DOHH2 (cell line): ENCODE measurements around the gene NEK7.

Experiments used
- H3F3A ChIP-seq: fragments of 200-600 bp; sonication (generic), shearing (Covaris generic); 2 replicates; pipeline ENCODE4 v1.6.0; 2016; ENCODE audit warnings: antibody characterized with exemption, mild to moderate bottlenecking; ENCODE audit not compliant: control insufficient read depth, insufficient read depth
- H3K27ac ChIP-seq: fragments of 200-600 bp; sonication (generic); 2 replicates; pipeline ENCODE4 v1.5.1; 2014; ENCODE audit warnings: low read depth, mild to moderate bottlenecking, low read length, moderate library complexity
- H3K27me3 ChIP-seq: fragments of 200-600 bp; sonication (generic); 2 replicates; pipeline ENCODE4 v1.6.1; 2014; ENCODE audit warnings: mild to moderate bottlenecking, low read length, mixed read lengths; ENCODE audit not compliant: control insufficient read depth
- H3K36me3 ChIP-seq: fragments of 200-600 bp; sonication (generic); 2 replicates; pipeline ENCODE4 v1.6.1; 2014; ENCODE audit warnings: mild to moderate bottlenecking, low read length, moderate library complexity, mixed read lengths; ENCODE audit not compliant: control insufficient read depth
- H3K4me1 ChIP-seq: fragments of 200-600 bp; sonication (generic); 2 replicates; pipeline ENCODE4 v1.6.1; 2014; ENCODE audit warnings: mild to moderate bottlenecking, low read length, mixed read lengths; ENCODE audit not compliant: control insufficient read depth
- H3K4me2 ChIP-seq: fragments of 200-600 bp; sonication (generic); 2 replicates; pipeline ENCODE4 v1.6.0; 2014; ENCODE audit warnings: mild to moderate bottlenecking, low read length, moderate library complexity
- H3K4me3 ChIP-seq: fragments of 200-600 bp; sonication (generic); 2 replicates; pipeline ENCODE4 v1.5.1; 2014; ENCODE audit warnings: mild to moderate bottlenecking, low read length, mixed read lengths
- H3K79me2 ChIP-seq: fragments of 200-600 bp; sonication (generic); 2 replicates; pipeline ENCODE4 v1.6.1; 2014; ENCODE audit warnings: mild to moderate bottlenecking, low read length, mixed read lengths; ENCODE audit not compliant: control insufficient read depth
- H3K9me2 ChIP-seq: fragments of 200-600 bp; sonication (generic); replicated peaks from 2 replicates; pipeline ENCODE4 v1.6.1; 2014; ENCODE audit warnings: mild to moderate bottlenecking, low read length, mixed read lengths; ENCODE audit not compliant: control insufficient read depth
- H3K9me3 ChIP-seq: fragments of 200-600 bp; sonication (generic); 2 replicates; pipeline ENCODE4 v1.6.1; 2014; ENCODE audit warnings: antibody characterized with exemption, low read length, mixed read lengths; ENCODE audit not compliant: control insufficient read depth, insufficient read depth
- H4K20me1 ChIP-seq: fragments of 200-600 bp; sonication (generic); 2 replicates; pipeline ENCODE4 v1.6.0; 2014; ENCODE audit warnings: low read depth, mild to moderate bottlenecking, antibody characterized with exemption, low read length, moderate library complexity; ENCODE audit not compliant: control insufficient read depth, insufficient read depth
- EZH2phosphoT487 ChIP-seq: fragments of 200-600 bp; sonication (generic); IDR thresholded peaks from 2 replicates; pipeline ENCODE4 v1.6.1; 2017; ENCODE audit warnings: borderline replicate concordance, mild to moderate bottlenecking, antibody characterized with exemption, low read length, moderate library complexity, mixed read lengths
- TF ChIP-seq, protein P1 (sequence below): fragments of 200-600 bp; sonication (generic); IDR thresholded peaks from one replicate; pipeline ENCODE4 v1.5.1; 2014; ENCODE audit warnings: antibody characterized with exemption, mild to moderate bottlenecking, low read depth, low read length; ENCODE audit not compliant: poor library complexity, severe bottlenecking

Gene NEK7

DNA sequence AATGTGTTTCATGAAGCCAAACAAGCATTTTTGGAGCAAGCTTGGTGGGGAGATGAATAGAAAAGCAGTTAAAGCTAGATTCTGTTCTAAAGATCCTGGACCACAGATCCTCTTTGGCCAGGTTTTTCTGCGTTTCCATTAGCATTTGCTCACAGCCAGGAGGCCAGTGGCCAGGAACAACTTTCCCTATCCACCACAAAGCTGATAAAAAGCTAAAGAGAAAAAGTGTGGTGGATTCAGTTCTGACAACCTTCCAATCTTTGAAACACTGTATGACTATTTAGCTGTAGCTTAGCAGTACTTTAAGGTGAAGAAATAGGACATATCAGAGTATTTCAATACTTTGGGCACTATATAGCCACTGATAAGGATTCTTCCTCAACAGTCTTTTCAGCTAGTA lies 3.0 kb upstream of the NEK7 start:
- peaks cover 8% of the 10 kb centered on the region for H3F3A ChIP-seq

DNA sequence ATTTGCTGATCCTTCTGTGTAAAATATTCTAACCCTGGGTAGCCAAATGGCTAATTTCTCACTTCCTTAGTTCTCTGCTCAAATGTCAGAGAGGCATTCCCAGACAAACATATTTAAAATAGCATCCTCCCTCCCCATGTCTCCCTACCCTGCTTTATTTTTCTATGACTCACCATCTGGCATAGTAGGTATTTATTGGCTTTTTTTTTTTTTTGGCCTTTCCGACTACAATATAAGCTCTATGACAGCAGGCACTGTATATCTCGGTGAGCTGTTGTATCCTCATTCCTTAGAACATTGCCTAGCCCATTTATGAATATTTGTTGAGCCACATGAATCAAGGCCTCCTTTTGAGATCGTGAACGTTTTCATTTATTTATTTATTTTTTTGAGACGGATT lies 1.5 kb upstream of the NEK7 start:
- Histone ChIP-seq H3K79me2 (peaks cover 31% of the 10 kb centered on the region), H3K9me2 (no peaks in the 10 kb centered on the region), H3K4me2 (no peak overlapping the region), H3K27me3 (no peaks in the 10 kb centered on the region), H3K4me3 (no peak overlapping the region), H3K27ac (no peak overlapping the region), H3K9me3 (no peaks in the 10 kb centered on the region), H3F3A (peaks cover 8% of the 10 kb centered on the region), H4K20me1 (no peaks in the 10 kb centered on the region), H3K4me1 (peaks cover 24% of the 10 kb centered on the region), H3K36me3 (no peaks in the 10 kb centered on the region)
- no peak for TF ChIP-seq EZH2phosphoT487
- TF ChIP-seq, protein P1, sequence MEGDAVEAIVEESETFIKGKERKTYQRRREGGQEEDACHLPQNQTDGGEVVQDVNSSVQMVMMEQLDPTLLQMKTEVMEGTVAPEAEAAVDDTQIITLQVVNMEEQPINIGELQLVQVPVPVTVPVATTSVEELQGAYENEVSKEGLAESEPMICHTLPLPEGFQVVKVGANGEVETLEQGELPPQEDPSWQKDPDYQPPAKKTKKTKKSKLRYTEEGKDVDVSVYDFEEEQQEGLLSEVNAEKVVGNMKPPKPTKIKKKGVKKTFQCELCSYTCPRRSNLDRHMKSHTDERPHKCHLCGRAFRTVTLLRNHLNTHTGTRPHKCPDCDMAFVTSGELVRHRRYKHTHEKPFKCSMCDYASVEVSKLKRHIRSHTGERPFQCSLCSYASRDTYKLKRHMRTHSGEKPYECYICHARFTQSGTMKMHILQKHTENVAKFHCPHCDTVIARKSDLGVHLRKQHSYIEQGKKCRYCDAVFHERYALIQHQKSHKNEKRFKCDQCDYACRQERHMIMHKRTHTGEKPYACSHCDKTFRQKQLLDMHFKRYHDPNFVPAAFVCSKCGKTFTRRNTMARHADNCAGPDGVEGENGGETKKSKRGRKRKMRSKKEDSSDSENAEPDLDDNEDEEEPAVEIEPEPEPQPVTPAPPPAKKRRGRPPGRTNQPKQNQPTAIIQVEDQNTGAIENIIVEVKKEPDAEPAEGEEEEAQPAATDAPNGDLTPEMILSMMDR = no peak

More for the DNA sequence above, 3.0 kb upstream of the NEK7 start:
- TF ChIP-seq, protein P1 = no peak
- no peak for TF ChIP-seq EZH2phosphoT487
- Histone ChIP-seq H3K27ac (no peak overlapping the region), H3K4me1 (peaks cover 14% of the 10 kb centered on the region), H3K36me3 (no peaks in the 10 kb centered on the region), H4K20me1 (no peaks in the 10 kb centered on the region), H3K27me3 (no peaks in the 10 kb centered on the region), H3K79me2 (peaks cover 17% of the 10 kb centered on the region), H3K9me3 (no peaks in the 10 kb centered on the region), H3K4me3 (no peak overlapping the region), H3K4me2 (no peak overlapping the region), H3K9me2 (no peaks in the 10 kb centered on the region)

DNA sequence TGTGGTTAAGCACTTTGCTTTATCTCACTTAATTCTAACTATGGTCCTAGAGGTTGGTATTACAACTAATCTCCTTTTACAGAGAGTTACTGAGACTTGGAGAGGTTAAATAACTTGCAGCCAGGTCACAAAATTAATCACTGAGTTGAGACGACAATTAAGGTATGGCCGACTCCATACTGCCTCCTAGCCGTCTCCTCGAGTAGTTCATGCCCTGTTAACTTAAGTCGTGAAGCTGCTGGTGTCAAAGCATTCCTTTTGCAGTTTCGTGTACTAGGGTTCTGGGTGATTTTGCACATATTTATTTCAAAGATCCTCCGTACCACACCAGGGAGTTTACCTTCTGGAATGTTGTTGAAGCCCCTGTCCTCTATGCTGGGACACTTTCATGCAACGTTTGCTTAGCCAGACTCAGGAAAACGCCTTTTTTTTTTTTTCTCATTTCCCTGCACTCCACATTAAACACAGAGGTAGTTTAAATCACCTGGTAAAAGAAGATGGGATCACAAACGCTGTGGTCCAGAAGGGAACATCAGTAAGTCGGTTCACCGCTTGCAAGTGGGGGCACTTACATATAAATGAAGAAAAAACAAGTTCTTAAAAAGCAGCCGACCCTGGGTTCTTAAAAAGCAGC lies 570 bp upstream of the NEK7 start:
- peaks cover 12% of the 10 kb centered on the region for H3F3A ChIP-seq
- peak overlapping the region; percentile 94 for H3K4me3 ChIP-seq
- peak overlapping the region; percentile 86 for H3K4me2 ChIP-seq
- peaks cover 26% of the 10 kb centered on the region for H3K4me1 ChIP-seq
- H3K9me2 ChIP-seq = no peaks in the 10 kb centered on the region
- H3K79me2 ChIP-seq = peaks cover 40% of the 10 kb centered on the region
- no peaks in the 10 kb centered on the region for H4K20me1 ChIP-seq
- H3K9me3 ChIP-seq = no peaks in the 10 kb centered on the region
- no peaks in the 10 kb centered on the region for H3K36me3 ChIP-seq
- H3K27ac ChIP-seq = peak overlapping the region; percentile 64
- TF ChIP-seq, protein P1 = peak; percentile 87
- no peak for TF ChIP-seq EZH2phosphoT487
- H3K27me3 ChIP-seq = no peaks in the 10 kb centered on the region
